Subcutaneous abdominal adipose tissue (tissue), 5 donors: ENCODE data around the gene UACA.
"Not testable (repeated sequence)": the region's sequence is repeated elsewhere in the genome, so short reads cannot be mapped to it uniquely, and the experiment has no call there.

Source experiments
- H3K27ac ChIP-seq: one replicate; pipeline ENCODE4 v1.7.0; 2013; ENCODE audit warnings: low read depth, mild to moderate bottlenecking, inconsistent platforms, low read length, moderate library complexity
- H3K27me3 ChIP-seq, 5 donors: one replicate each; pipeline ENCODE4 v1.7.0; 2013; ENCODE audit warnings: low read length in 5 of 5, inconsistent platforms in 1 of 5; ENCODE audit not compliant: control insufficient read depth in 5 of 5, insufficient read depth in 4 of 5
- H3K36me3 ChIP-seq, 5 donors: one replicate each; pipeline ENCODE4 v1.7.0; 2013; ENCODE audit warnings: low read length in 5 of 5; ENCODE audit not compliant: control insufficient read depth in 5 of 5, insufficient read depth in 5 of 5
- H3K4me1 ChIP-seq, 5 donors: one replicate each; pipeline ENCODE4 v1.7.0; 2013; ENCODE audit warnings: low read length in 5 of 5, mild to moderate bottlenecking in 3 of 5, moderate library complexity in 1 of 5; ENCODE audit not compliant: control insufficient read depth in 5 of 5, insufficient read depth in 5 of 5
- H3K4me3 ChIP-seq, 5 donors: one replicate each; pipeline ENCODE4 v1.7.0; 2013; ENCODE audit warnings: low read length in 5 of 5, low read depth in 1 of 5
- H3K9ac ChIP-seq, 5 donors: one replicate each; pipeline ENCODE4 v1.7.0; 2013; ENCODE audit warnings: low read length in 5 of 5, mild to moderate bottlenecking in 4 of 5, moderate library complexity in 3 of 5
- H3K9me3 ChIP-seq, 5 donors: one replicate each; pipeline ENCODE4 v1.7.0; 2013; ENCODE audit warnings: low read length in 5 of 5; ENCODE audit not compliant: control insufficient read depth in 5 of 5
- donor health status: healthy.
- donor health status: healthy.
- donor health status: healthy.
- donor health status: healthy.
- donor health status: healthy.

UACA gene

GRCh38 chr15:70763120-70763949 lies at the start of gene UACA:
TSS of gene UACA (minus strand) at chr15:70763558. CDS start at chr15:70763407, 151 bp downstream.
- Histone ChIP-seq H3K4me3 (peak within 1 kb of the TSS; percentile 78 to 95 (median 91)), H3K9me3 (no peaks in the 10 kb centered on the region), H3K27ac (peak within 1 kb of the TSS; percentile 92), H3K4me1 (peaks cover 0 to 46% (median 40%) of the 10 kb centered on the region in 5 donors), H3K27me3 (no peaks in the 10 kb centered on the region), H3K9ac (peak within 1 kb of the TSS; percentile 56 to 95 (median 92)), H3K36me3 (peaks cover 0 to 5% (median 0%) of the 10 kb centered on the region in 5 donors)

GRCh38 chr15:70812827-70813364 lies 49.5 kb upstream of the UACA start:
- no peaks in the 10 kb centered on the region for H3K9me3 ChIP-seq
- no peak overlapping the region for H3K27ac ChIP-seq
- H3K4me3 ChIP-seq = no peak overlapping the region
- no peaks in the 10 kb centered on the region for H3K36me3 ChIP-seq
- no peaks in the 10 kb centered on the region for H3K27me3 ChIP-seq
- peaks cover 0 to 10% (median 5%) of the 10 kb centered on the region in 5 donors for H3K4me1 ChIP-seq
- no peak overlapping the region for H3K9ac ChIP-seq

GRCh38 chr15:70810916-70811578 lies 47.7 kb upstream of the UACA start:
- Histone ChIP-seq H3K9ac (no peak overlapping the region), H3K4me1 (peaks cover 0 to 23% (median 17%) of the 10 kb centered on the region in 5 donors), H3K27ac (no peak overlapping the region), H3K27me3 (no peaks in the 10 kb centered on the region), H3K36me3 (no peaks in the 10 kb centered on the region), H3K4me3 (no peak overlapping the region), H3K9me3 (no peaks in the 10 kb centered on the region)

- H3K4me1 ChIP-seq = peaks cover 0 to 20% (median 14%) of the 10 kb centered on the region in 5 donors
- H3K27ac ChIP-seq = no peak overlapping the region
- H3K9ac ChIP-seq = no peak overlapping the region
- no peaks in the 10 kb centered on the region for H3K27me3 ChIP-seq
- no peaks in the 10 kb centered on the region for H3K36me3 ChIP-seq
- H3K9me3 ChIP-seq = no peaks in the 10 kb centered on the region
- H3K4me3 ChIP-seq = peak overlapping the region in 1 of 5 donors; percentile 7
These were observed 43.8 kb upstream of the UACA start for GRCh38 chr15:70806992-70807712.

GRCh38 chr15:70804388-70804787 lies 41.0 kb upstream of the UACA start:
- not testable (repeated sequence) for H3K27ac ChIP-seq, H3K4me3 ChIP-seq, H3K36me3 ChIP-seq, H3K27me3 ChIP-seq, H3K9ac ChIP-seq, H3K9me3 ChIP-seq
- H3K4me1 ChIP-seq = peaks cover 2 to 34% (median 26%) of the 10 kb centered on the region in 5 donors

- Histone ChIP-seq H3K27ac (no peak overlapping the region), H3K9me3 (no peaks in the 10 kb centered on the region), H3K9ac (no peak overlapping the region), H3K4me1 (peaks cover 2 to 30% (median 21%) of the 10 kb centered on the region in 5 donors), H3K36me3 (no peaks in the 10 kb centered on the region), H3K4me3 (no peak overlapping the region), H3K27me3 (no peaks in the 10 kb centered on the region)
These were observed 39.3 kb upstream of the UACA start for GRCh38 chr15:70802629-70803028.

GRCh38 chr15:70801109-70801508 lies 37.8 kb upstream of the UACA start:
- no peak overlapping the region for H3K27ac ChIP-seq

GRCh38 chr15:70799667-70800450 lies 36.5 kb upstream of the UACA start:
- Histone ChIP-seq H3K9me3 (no peaks in the 10 kb centered on the region), H3K27ac (peak overlapping the region; percentile 14), H3K4me3 (no peak overlapping the region), H3K9ac (no peak overlapping the region), H3K4me1 (peaks cover 2 to 16% (median 12%) of the 10 kb centered on the region in 5 donors), H3K36me3 (no peaks in the 10 kb centered on the region), H3K27me3 (no peaks in the 10 kb centered on the region)

More at GRCh38 chr15:70801109-70801508, 37.8 kb upstream of the UACA start:
- no peaks in the 10 kb centered on the region for H3K27me3 ChIP-seq
- H3K4me3 ChIP-seq = no peak overlapping the region
- no peak overlapping the region for H3K9ac ChIP-seq
- H3K4me1 ChIP-seq = peaks cover 2 to 16% (median 12%) of the 10 kb centered on the region in 5 donors
- no peaks in the 10 kb centered on the region for H3K36me3 ChIP-seq
- no peaks in the 10 kb centered on the region for H3K9me3 ChIP-seq

- Histone ChIP-seq H3K4me3 (no peak overlapping the region), H3K4me1 (peaks cover 2 to 16% (median 12%) of the 10 kb centered on the region in 5 donors), H3K36me3 (no peaks in the 10 kb centered on the region), H3K9ac (no peak overlapping the region), H3K9me3 (no peaks in the 10 kb centered on the region), H3K27ac (no peak overlapping the region), H3K27me3 (no peaks in the 10 kb centered on the region)
These were observed 34.1 kb upstream of the UACA start for GRCh38 chr15:70797464-70797863.
